ENCODE measurements around the gene HOXB2.

Gene HOXB2

GRCh38 chr17:48565022-48565554, 20.2 kb upstream of the HOXB2 start:
- DNase-seq, result no peak

- no peak for DNase-seq
Observed at GRCh38 chr17:48564188-48565021, 19.5 kb upstream of the HOXB2 start.

GRCh38 chr17:48563867-48564187, 18.9 kb upstream of the HOXB2 start:
- DNase-seq, result no peak

- no peak for DNase-seq
Observed at GRCh38 chr17:48563385-48563838, 18.5 kb upstream of the HOXB2 start.

GRCh38 chr17:48562934-48563333, 18.0 kb upstream of the HOXB2 start:
- no peak for DNase-seq

- DNase-seq, result no peak
Observed at GRCh38 chr17:48561884-48562810, 17.2 kb upstream of the HOXB2 start.

- no peak for DNase-seq
Observed at GRCh38 chr17:48559840-48560817, 15.2 kb upstream of the HOXB2 start.

GRCh38 chr17:48559122-48559839, 14.4 kb upstream of the HOXB2 start:
- DNase-seq, result no peak

- DNase-seq, result no peak
Observed at GRCh38 chr17:48558831-48559121, 13.9 kb upstream of the HOXB2 start.

GRCh38 chr17:48558057-48558830, 13.3 kb upstream of the HOXB2 start:
- no peak for DNase-seq

GRCh38 chr17:48556576-48557401, 11.9 kb upstream of the HOXB2 start:
- DNase-seq, result no peak

- DNase-seq, result no peak
Observed at GRCh38 chr17:48556229-48556575, 11.3 kb upstream of the HOXB2 start.

- no peak for DNase-seq
Observed at GRCh38 chr17:48555258-48556228, 10.6 kb upstream of the HOXB2 start.

GRCh38 chr17:48554412-48555257, 9.7 kb upstream of the HOXB2 start:
- no peak for DNase-seq

- DNase-seq, result no peak
Observed at GRCh38 chr17:48553826-48554225, 8.9 kb upstream of the HOXB2 start.

- DNase-seq, result no peak
Observed at GRCh38 chr17:48553190-48553547, 8.3 kb upstream of the HOXB2 start.

GRCh38 chr17:48552466-48553189, 7.7 kb upstream of the HOXB2 start:
- no peak for DNase-seq

Data from CD4-positive, alpha-beta T cell treated with Interleukin-15 for 1 hour (primary cell).